ENCODE data around the gene ACOX2. TPM values are rescaled to one million over a fixed set of nuclear protein-coding genes. Genes with fewer than 3 reads are reported as not detected.

ACOX2 gene
- total and polyA plus RNA-seq, 2 of the 13 experiments (the other 11 are each of a cell fraction or from before 2014, with no cell fraction given), result 42.6 to 98.5 TPM

DNA sequence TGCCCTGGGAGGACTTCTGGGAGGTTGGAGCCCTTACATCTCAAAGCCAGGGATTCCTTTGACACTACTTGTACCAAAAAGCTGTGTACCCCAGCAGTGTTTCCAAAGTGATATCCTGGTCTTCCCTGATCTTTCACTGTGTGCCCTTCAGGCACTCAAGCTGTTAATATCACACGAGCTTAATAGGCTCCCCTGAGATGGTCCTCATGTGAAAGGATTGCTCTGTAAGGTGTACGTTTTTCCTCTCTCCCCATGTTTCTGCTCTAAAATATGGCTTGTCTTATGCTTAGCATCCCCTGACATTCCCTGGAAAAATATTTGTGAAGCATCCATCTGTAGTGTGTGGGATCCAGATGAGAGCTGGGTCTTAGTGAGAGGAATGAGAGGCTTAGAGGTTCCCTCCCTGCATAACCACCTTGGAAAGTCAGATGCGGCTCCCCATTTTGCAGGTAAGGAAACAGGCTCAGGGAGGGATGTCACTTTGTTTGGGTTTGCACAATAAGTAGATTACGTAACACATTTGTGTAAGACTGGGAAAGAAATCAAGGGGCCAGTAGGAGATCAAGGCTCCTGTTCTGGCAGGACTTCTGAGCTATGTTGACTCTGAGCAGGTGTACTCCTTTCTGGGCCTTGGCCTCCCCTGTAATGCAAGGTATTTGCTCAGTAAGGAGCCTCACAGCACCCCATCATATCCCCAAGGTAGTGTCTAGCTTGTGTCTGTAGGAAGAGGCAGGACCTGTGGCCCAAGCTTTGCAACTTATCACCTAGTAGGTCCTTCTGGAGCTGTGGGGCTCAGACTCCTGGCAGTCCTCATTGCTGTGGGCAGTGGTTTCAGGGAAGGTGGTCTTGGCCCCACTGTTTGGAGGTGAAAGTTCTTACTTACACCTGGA, 667 bp upstream of the ACOX2 start (continued):
- TF ChIP-seq, protein P1, sequence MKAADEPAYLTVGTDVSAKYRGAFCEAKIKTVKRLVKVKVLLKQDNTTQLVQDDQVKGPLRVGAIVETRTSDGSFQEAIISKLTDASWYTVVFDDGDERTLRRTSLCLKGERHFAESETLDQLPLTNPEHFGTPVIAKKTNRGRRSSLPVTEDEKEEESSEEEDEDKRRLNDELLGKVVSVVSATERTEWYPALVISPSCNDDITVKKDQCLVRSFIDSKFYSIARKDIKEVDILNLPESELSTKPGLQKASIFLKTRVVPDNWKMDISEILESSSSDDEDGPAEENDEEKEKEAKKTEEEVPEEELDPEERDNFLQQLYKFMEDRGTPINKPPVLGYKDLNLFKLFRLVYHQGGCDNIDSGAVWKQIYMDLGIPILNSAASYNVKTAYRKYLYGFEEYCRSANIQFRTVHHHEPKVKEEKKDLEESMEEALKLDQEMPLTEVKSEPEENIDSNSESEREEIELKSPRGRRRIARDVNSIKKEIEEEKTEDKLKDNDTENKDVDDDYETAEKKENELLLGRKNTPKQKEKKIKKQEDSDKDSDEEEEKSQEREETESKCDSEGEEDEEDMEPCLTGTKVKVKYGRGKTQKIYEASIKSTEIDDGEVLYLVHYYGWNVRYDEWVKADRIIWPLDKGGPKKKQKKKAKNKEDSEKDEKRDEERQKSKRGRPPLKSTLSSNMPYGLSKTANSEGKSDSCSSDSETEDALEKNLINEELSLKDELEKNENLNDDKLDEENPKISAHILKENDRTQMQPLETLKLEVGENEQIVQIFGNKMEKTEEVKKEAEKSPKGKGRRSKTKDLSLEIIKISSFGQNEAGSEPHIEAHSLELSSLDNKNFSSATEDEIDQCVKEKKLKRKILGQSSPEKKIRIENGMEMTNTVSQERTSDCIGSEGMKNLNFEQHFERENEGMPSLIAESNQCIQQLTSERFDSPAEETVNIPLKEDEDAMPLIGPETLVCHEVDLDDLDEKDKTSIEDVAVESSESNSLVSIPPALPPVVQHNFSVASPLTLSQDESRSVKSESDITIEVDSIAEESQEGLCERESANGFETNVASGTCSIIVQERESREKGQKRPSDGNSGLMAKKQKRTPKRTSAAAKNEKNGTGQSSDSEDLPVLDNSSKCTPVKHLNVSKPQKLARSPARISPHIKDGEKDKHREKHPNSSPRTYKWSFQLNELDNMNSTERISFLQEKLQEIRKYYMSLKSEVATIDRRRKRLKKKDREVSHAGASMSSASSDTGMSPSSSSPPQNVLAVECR (CRISPR knock-in tag; IDR thresholded peaks at IDR 0.05; ENCODE audit: borderline replicate concordance), result no peak; the same call in 1 of the 2 replicates
- TF ChIP-seq ZNF7 (CRISPR knock-in tag; IDR thresholded peaks at IDR 0.05) (no peak), RBFOX2 (IDR thresholded peaks at IDR 0.05; ENCODE audit: low read depth, low read length) (no peak), KMT2B (CRISPR knock-in tag; IDR thresholded peaks at IDR 0.05) (no peak; the same call in 1 of the 2 replicates), HIC2 (CRISPR knock-in tag; IDR thresholded peaks at IDR 0.05; ENCODE audit: low read depth) (no peak), ZBTB34 (CRISPR knock-in tag; IDR thresholded peaks at IDR 0.05) (0 out of 2 replicates have a peak, but pooled peaks have one; percentile 22), ISX (CRISPR knock-in tag; conservative IDR thresholded peaks at IDR 0.05) (no peak), CEBPG (CRISPR knock-in tag; IDR thresholded peaks at IDR 0.05) (peak; percentile 85), ETV6 (CRISPR knock-in tag; conservative IDR thresholded peaks at IDR 0.05) (no peak), BORCS8-MEF2B (CRISPR knock-in tag; IDR thresholded peaks at IDR 0.05) (0 out of 2 replicates have a peak, but pooled peaks have one; percentile 7), FOSL2 (CRISPR knock-in tag; IDR thresholded peaks at IDR 0.05) (no peak), ZNF136 (CRISPR knock-in tag; IDR thresholded peaks at IDR 0.05; ENCODE audit: low read depth) (no peak), GRHL1 (CRISPR knock-in tag; conservative IDR thresholded peaks at IDR 0.05) (no peak), MTA3 (CRISPR knock-in tag; IDR thresholded peaks at IDR 0.05) (no peak), ZNF777 (CRISPR knock-in tag; IDR thresholded peaks at IDR 0.05) (no peak), ARNT (IDR thresholded peaks at IDR 0.05) (no peak), ZNF546 (CRISPR knock-in tag; conservative IDR thresholded peaks at IDR 0.05) (no peak), ZNF773 (CRISPR knock-in tag; IDR thresholded peaks at IDR 0.05; ENCODE audit: borderline replicate concordance) (no peak), HMGA1 (CRISPR knock-in tag; conservative IDR thresholded peaks at IDR 0.05) (no peak)
- TF ChIP-seq, protein P2, sequence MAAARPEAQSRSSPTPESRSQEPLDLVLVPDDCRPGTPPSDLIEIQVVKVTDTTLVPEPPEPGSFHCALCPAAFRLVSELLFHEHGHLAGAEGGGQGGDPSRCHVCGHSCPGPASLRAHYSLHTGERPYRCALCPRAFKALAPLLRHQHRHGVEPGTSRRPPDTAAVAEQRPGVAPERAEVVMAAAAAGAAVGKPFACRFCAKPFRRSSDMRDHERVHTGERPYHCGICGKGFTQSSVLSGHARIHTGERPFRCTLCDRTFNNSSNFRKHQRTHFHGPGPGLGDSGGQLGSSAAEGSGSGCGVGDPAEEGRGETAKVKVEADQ (CRISPR knock-in tag; IDR thresholded peaks at IDR 0.05; ENCODE audit: borderline replicate concordance), result no peak
